ENCODE data around the gene LTBP3.

Gene LTBP3

GRCh38 chr11:65503949-65504673 lies 54.0 kb downstream of the LTBP3 start:
- Mint-ChIP-seq H3K27me3 (no peaks in the 10 kb centered on the region), H3K36me3 (peaks cover 29% of the 10 kb centered on the region), H3K9me3 (no peaks in the 10 kb centered on the region), H3K4me1 (peaks cover 40% of the 10 kb centered on the region), H3K4me3 (no peak overlapping the region), H3K27ac (peak overlapping the region; percentile 92)

- Mint-ChIP-seq H3K4me3 (no peak overlapping the region), H3K27ac (peak overlapping the region; percentile 92), H3K9me3 (no peaks in the 10 kb centered on the region), H3K36me3 (peaks cover 29% of the 10 kb centered on the region), H3K4me1 (peaks cover 40% of the 10 kb centered on the region), H3K27me3 (no peaks in the 10 kb centered on the region)
Observed at GRCh38 chr11:65503368-65503948, 54.7 kb downstream of the LTBP3 start.

- Mint-ChIP-seq H3K27me3 (no peaks in the 10 kb centered on the region), H3K36me3 (peaks cover 29% of the 10 kb centered on the region), H3K27ac (no peak overlapping the region), H3K4me3 (no peak overlapping the region), H3K9me3 (no peaks in the 10 kb centered on the region), H3K4me1 (peaks cover 39% of the 10 kb centered on the region)
Observed at GRCh38 chr11:65502555-65503367, 55.4 kb downstream of the LTBP3 start.

GRCh38 chr11:65502274-65502554 lies 55.9 kb downstream of the LTBP3 start:
- no peaks in the 10 kb centered on the region for H3K9me3 Mint-ChIP-seq
- peaks cover 27% of the 10 kb centered on the region for H3K36me3 Mint-ChIP-seq
- no peak overlapping the region for H3K27ac Mint-ChIP-seq
- H3K4me3 Mint-ChIP-seq: no peak overlapping the region
- no peaks in the 10 kb centered on the region for H3K27me3 Mint-ChIP-seq
- H3K4me1 Mint-ChIP-seq: peaks cover 35% of the 10 kb centered on the region

GRCh38 chr11:65501472-65502273 lies 56.5 kb downstream of the LTBP3 start:
- no peak overlapping the region for H3K4me3 Mint-ChIP-seq
- no peaks in the 10 kb centered on the region for H3K9me3 Mint-ChIP-seq
- no peak overlapping the region for H3K27ac Mint-ChIP-seq

GRCh38 chr11:65501186-65501471 lies 57.0 kb downstream of the LTBP3 start:
- H3K4me1 Mint-ChIP-seq: peaks cover 35% of the 10 kb centered on the region

More at GRCh38 chr11:65501472-65502273, 56.5 kb downstream of the LTBP3 start:
- Mint-ChIP-seq H3K4me1 (peaks cover 35% of the 10 kb centered on the region), H3K36me3 (peaks cover 27% of the 10 kb centered on the region), H3K27me3 (no peaks in the 10 kb centered on the region)

GRCh38 chr11:65500387-65501185 lies 57.6 kb downstream of the LTBP3 start:
- Mint-ChIP-seq H3K27ac (no peak overlapping the region), H3K4me1 (peaks cover 32% of the 10 kb centered on the region), H3K9me3 (no peaks in the 10 kb centered on the region), H3K4me3 (no peak overlapping the region), H3K36me3 (peaks cover 19% of the 10 kb centered on the region), H3K27me3 (no peaks in the 10 kb centered on the region)

More at GRCh38 chr11:65501186-65501471, 57.0 kb downstream of the LTBP3 start:
- Mint-ChIP-seq H3K36me3 (peaks cover 23% of the 10 kb centered on the region), H3K27ac (no peak overlapping the region), H3K9me3 (no peaks in the 10 kb centered on the region), H3K27me3 (no peaks in the 10 kb centered on the region), H3K4me3 (no peak overlapping the region)

GRCh38 chr11:65499713-65500386 lies 58.3 kb downstream of the LTBP3 start:
- no peak overlapping the region for H3K4me3 Mint-ChIP-seq
- H3K27ac Mint-ChIP-seq: no peak overlapping the region

GRCh38 chr11:65498977-65499712 lies 59.0 kb downstream of the LTBP3 start, which contains the start of gene MALAT1:
MALAT1 (plus strand) TSS chr11:65499045.
- Mint-ChIP-seq H3K9me3 (no peaks in the 10 kb centered on the region), H3K27me3 (no peaks in the 10 kb centered on the region), H3K4me1 (peaks cover 24% of the 10 kb centered on the region)

More at GRCh38 chr11:65499713-65500386, 58.3 kb downstream of the LTBP3 start:
- H3K27me3 Mint-ChIP-seq: no peaks in the 10 kb centered on the region
- H3K9me3 Mint-ChIP-seq: no peaks in the 10 kb centered on the region
- H3K36me3 Mint-ChIP-seq: peaks cover 14% of the 10 kb centered on the region
- peaks cover 26% of the 10 kb centered on the region for H3K4me1 Mint-ChIP-seq

GRCh38 chr11:65498727-65498976 lies 59.5 kb downstream of the LTBP3 start:
- H3K9me3 Mint-ChIP-seq: no peaks in the 10 kb centered on the region
- H3K27ac Mint-ChIP-seq: no peak overlapping the region
- peaks cover 23% of the 10 kb centered on the region for H3K4me1 Mint-ChIP-seq
- H3K36me3 Mint-ChIP-seq: peaks cover 2% of the 10 kb centered on the region
- H3K4me3 Mint-ChIP-seq: no peak overlapping the region
- no peaks in the 10 kb centered on the region for H3K27me3 Mint-ChIP-seq

More at GRCh38 chr11:65498977-65499712, 59.0 kb downstream of the LTBP3 start, which contains the start of gene MALAT1:
- H3K27ac Mint-ChIP-seq: no peak within 1 kb of the TSS
- H3K36me3 Mint-ChIP-seq: peaks cover 7% of the 10 kb centered on the region
- H3K4me3 Mint-ChIP-seq: no peak within 1 kb of the TSS

GRCh38 chr11:65498042-65498726 lies 60.0 kb downstream of the LTBP3 start:
- peaks cover under 1% of the 10 kb centered on the region for H3K36me3 Mint-ChIP-seq
- H3K27ac Mint-ChIP-seq: no peak overlapping the region
- no peaks in the 10 kb centered on the region for H3K9me3 Mint-ChIP-seq
- peaks cover 25% of the 10 kb centered on the region for H3K4me1 Mint-ChIP-seq
- H3K27me3 Mint-ChIP-seq: no peaks in the 10 kb centered on the region
- no peak overlapping the region for H3K4me3 Mint-ChIP-seq

GRCh38 chr11:65497141-65498041 lies 60.8 kb downstream of the LTBP3 start:
- H3K4me1 Mint-ChIP-seq: peaks cover 29% of the 10 kb centered on the region
- H3K27me3 Mint-ChIP-seq: no peaks in the 10 kb centered on the region
- H3K36me3 Mint-ChIP-seq: peaks cover 2% of the 10 kb centered on the region
- no peak overlapping the region for H3K4me3 Mint-ChIP-seq
- H3K27ac Mint-ChIP-seq: no peak overlapping the region
- no peaks in the 10 kb centered on the region for H3K9me3 Mint-ChIP-seq

Measured in activated naive CD4-positive, alpha-beta T cell treated with anti-CD3 and anti-CD28 coated beads, Interleukin-2, amount 50 U/mL, for 24 hours (primary cell).